PC-3 (cell line): ENCODE results near the gene KCNJ9.

ENCODE experiments used
- EZH2 ChIP-seq: fragments of 300-600 bp; sonication (generic); IDR thresholded peaks from one replicate; pipeline ENCODE4 v1.6.1; 2017; ENCODE audit warnings: antibody characterized with exemption, mild to moderate bottlenecking, low read length; ENCODE audit not compliant: unreplicated experiment
- EZH2phosphoT487 ChIP-seq: fragments of 300-600 bp; sonication (generic); IDR thresholded peaks from 2 replicates; pipeline ENCODE4 v1.6.1; 2018; ENCODE audit warnings: mild to moderate bottlenecking, antibody characterized with exemption, low read length, borderline replicate concordance
- TF ChIP-seq, protein P1 (sequence below): fragments of 300-600 bp; sonication (generic); conservative IDR thresholded peaks from 2 replicates; pipeline ENCODE4 v1.5.1; 2017; ENCODE audit warnings: antibody characterized with exemption, low read depth, mild to moderate bottlenecking, low read length

GRCh38 chr1:160131803-160132565, 50.6 kb downstream of the KCNJ9 start:
- TF ChIP-seq, protein P1, sequence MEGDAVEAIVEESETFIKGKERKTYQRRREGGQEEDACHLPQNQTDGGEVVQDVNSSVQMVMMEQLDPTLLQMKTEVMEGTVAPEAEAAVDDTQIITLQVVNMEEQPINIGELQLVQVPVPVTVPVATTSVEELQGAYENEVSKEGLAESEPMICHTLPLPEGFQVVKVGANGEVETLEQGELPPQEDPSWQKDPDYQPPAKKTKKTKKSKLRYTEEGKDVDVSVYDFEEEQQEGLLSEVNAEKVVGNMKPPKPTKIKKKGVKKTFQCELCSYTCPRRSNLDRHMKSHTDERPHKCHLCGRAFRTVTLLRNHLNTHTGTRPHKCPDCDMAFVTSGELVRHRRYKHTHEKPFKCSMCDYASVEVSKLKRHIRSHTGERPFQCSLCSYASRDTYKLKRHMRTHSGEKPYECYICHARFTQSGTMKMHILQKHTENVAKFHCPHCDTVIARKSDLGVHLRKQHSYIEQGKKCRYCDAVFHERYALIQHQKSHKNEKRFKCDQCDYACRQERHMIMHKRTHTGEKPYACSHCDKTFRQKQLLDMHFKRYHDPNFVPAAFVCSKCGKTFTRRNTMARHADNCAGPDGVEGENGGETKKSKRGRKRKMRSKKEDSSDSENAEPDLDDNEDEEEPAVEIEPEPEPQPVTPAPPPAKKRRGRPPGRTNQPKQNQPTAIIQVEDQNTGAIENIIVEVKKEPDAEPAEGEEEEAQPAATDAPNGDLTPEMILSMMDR, result no peak
- TF ChIP-seq EZH2 (no peak), EZH2phosphoT487 (no peak)
